Trophoblast cell (in vitro differentiated cells and primary cell): Measurements from ENCODE around the gene PIK3AP1.

ENCODE experiments used
- DNase-seq, 2 donors: peaks; one replicate each; pipeline ENCODE4 v3.0.0-alpha.2; 2016
- H2AFZ ChIP-seq: 2 replicates; pipeline ENCODE4 v1.6.1; 2013; ENCODE audit warnings: low read length, moderate library complexity, mild to moderate bottlenecking; ENCODE audit not compliant: insufficient read depth, poor library complexity
- H2AK5ac ChIP-seq: 2 replicates; pipeline ENCODE4 v1.6.1; 2013; ENCODE audit warnings: mild to moderate bottlenecking, low read length
- H2BK120ac ChIP-seq: 2 replicates; pipeline ENCODE4 v1.6.1; 2013; ENCODE audit warnings: low read length, mild to moderate bottlenecking, moderate library complexity; ENCODE audit not compliant: insufficient read depth, poor library complexity
- H2BK12ac ChIP-seq: 2 replicates; pipeline ENCODE4 v1.6.1; 2013; ENCODE audit warnings: mild to moderate bottlenecking, low read length, moderate library complexity
- H2BK5ac ChIP-seq: 2 replicates; pipeline ENCODE4 v1.6.1; 2013; ENCODE audit warnings: low read length, low read depth, moderate library complexity, mild to moderate bottlenecking; ENCODE audit not compliant: poor library complexity
- H3K14ac ChIP-seq: 2 replicates; pipeline ENCODE4 v1.6.1; 2013; ENCODE audit warnings: mild to moderate bottlenecking, low read length
- H3K18ac ChIP-seq: 2 replicates; pipeline ENCODE4 v1.6.1; 2013; ENCODE audit warnings: mild to moderate bottlenecking, low read length
- H3K23ac ChIP-seq: 2 replicates; pipeline ENCODE4 v1.6.1; 2013; ENCODE audit warnings: low read length
- H3K27ac ChIP-seq: 2 replicates; pipeline ENCODE4 v1.5.1; 2013; ENCODE audit warnings: low read depth, mild to moderate bottlenecking, inconsistent platforms, low read length, moderate library complexity
- H3K27me3 ChIP-seq: 2 replicates; pipeline ENCODE4 v1.6.1; 2013; ENCODE audit warnings: inconsistent platforms, mild to moderate bottlenecking, low read length, moderate library complexity; ENCODE audit not compliant: insufficient read depth
- H3K36me3 ChIP-seq, 2 experiments: 1 replicate in 1 of 2; 2 replicates in 1 of 2; pipeline ENCODE4 v1.6.1; 2013; ENCODE audit warnings: low read length in 2 of 2, mild to moderate bottlenecking in 2 of 2, moderate library complexity in 1 of 2; ENCODE audit not compliant: insufficient read depth in 2 of 2, control insufficient read depth in 1 of 2
- H3K4ac ChIP-seq: 2 replicates; pipeline ENCODE4 v1.6.1; 2013; ENCODE audit warnings: low read depth, mild to moderate bottlenecking, low read length, moderate library complexity
- H3K4me1 ChIP-seq, 2 experiments: 1 replicate in 1 of 2; 2 replicates in 1 of 2; pipeline ENCODE4 v1.6.1; 2013; ENCODE audit warnings: low read length in 2 of 2, mild to moderate bottlenecking in 2 of 2, moderate library complexity in 1 of 2; ENCODE audit not compliant: insufficient read depth in 2 of 2, control insufficient read depth in 1 of 2
- H3K4me2 ChIP-seq: 2 replicates; pipeline ENCODE4 v1.6.1; 2013; ENCODE audit warnings: inconsistent platforms, mild to moderate bottlenecking, low read length, moderate library complexity
- H3K4me3 ChIP-seq: 2 replicates; pipeline ENCODE4 v1.5.1; 2013; ENCODE audit warnings: mild to moderate bottlenecking, low read depth, low read length, inconsistent platforms
- H3K79me1 ChIP-seq: one replicate; pipeline ENCODE4 v1.6.1; 2013; ENCODE audit warnings: low read length
- H3K79me2 ChIP-seq: 2 replicates; pipeline ENCODE4 v1.6.1; 2013; ENCODE audit warnings: low read length, mild to moderate bottlenecking; ENCODE audit not compliant: control insufficient read depth, insufficient read depth, poor library complexity
- H3K9ac ChIP-seq: 2 replicates; pipeline ENCODE4 v1.6.1; 2013; ENCODE audit warnings: mild to moderate bottlenecking, low read length
- H3K9me3 ChIP-seq: 2 replicates; pipeline ENCODE4 v1.6.1; 2013; ENCODE audit warnings: low read depth, mild to moderate bottlenecking, control low read depth, inconsistent platforms, low read length; ENCODE audit not compliant: insufficient read depth
- H4K12ac ChIP-seq: 2 replicates; pipeline ENCODE4 v1.6.1; 2013; ENCODE audit warnings: low read depth, mild to moderate bottlenecking, low read length, moderate library complexity
- H4K8ac ChIP-seq: 2 replicates; pipeline ENCODE4 v1.6.1; 2013; ENCODE audit warnings: low read depth, mild to moderate bottlenecking, low read length, moderate library complexity
- H4K91ac ChIP-seq: one replicate; pipeline ENCODE4 v1.6.1; 2013; ENCODE audit warnings: low read depth, mild to moderate bottlenecking, low read length, moderate library complexity
- WGBS: extraction: QIAGEN DNeasy Blood & Tissue Kit; methylation state at CpG from one replicate; pipeline ENCODE4 v1.1.7; 2013; ENCODE audit warnings: missing lambda C conversion rate; ENCODE audit not compliant: insufficient read length, insufficient coverage; ENCODE audit errors: extremely low coverage; 5-methylcytosine and 5-hydroxymethylcytosine counted together

PIK3AP1 gene

GRCh38 chr10:96609510-96609909 is 110.8 kb downstream of the PIK3AP1 start:
- Histone ChIP-seq H3K4me3 (no peak overlapping the region), H2AK5ac (no peak overlapping the region), H3K14ac (no peak overlapping the region), H3K27me3 (no peaks in the 10 kb centered on the region), H3K9ac (no peak overlapping the region), H2BK120ac (no peak overlapping the region), H2BK12ac (no peak overlapping the region), H3K27ac (no peak overlapping the region), H3K4me1 (peaks cover 4 to 9% of the 10 kb centered on the region in 2 experiments), H4K91ac (no peak overlapping the region), H3K9me3 (no peaks in the 10 kb centered on the region), H3K36me3 (no peaks in the 10 kb centered on the region), H3K4me2 (no peak overlapping the region), H2AFZ (no peak overlapping the region), H4K8ac (no peak overlapping the region), H3K79me1 (peaks cover 2% of the 10 kb centered on the region), H3K79me2 (no peaks in the 10 kb centered on the region), H3K23ac (no peak overlapping the region), H3K4ac (no peak overlapping the region), H3K18ac (no peak overlapping the region), H4K12ac (no peak overlapping the region), H2BK5ac (no peak overlapping the region)
- DNase-seq: no peak
- WGBS: no CpG with 5 or more reads among the region's 7 CpGs

- H3K9ac ChIP-seq: no peak overlapping the region
- H3K36me3 ChIP-seq: no peaks in the 10 kb centered on the region
- no peak overlapping the region for H2BK5ac ChIP-seq
- WGBS: no CpG with 5 or more reads among the region's 5 CpGs
- no peak for DNase-seq
- H4K12ac ChIP-seq: no peak overlapping the region
- H3K4me3 ChIP-seq: no peak overlapping the region
- H2AK5ac ChIP-seq: no peak overlapping the region
- peaks cover under 1% of the 10 kb centered on the region for H3K79me1 ChIP-seq
- H3K27me3 ChIP-seq: no peaks in the 10 kb centered on the region
- no peak overlapping the region for H2BK120ac ChIP-seq
- no peak overlapping the region for H4K8ac ChIP-seq
- no peaks in the 10 kb centered on the region for H3K79me2 ChIP-seq
- no peak overlapping the region for H3K14ac ChIP-seq
- no peak overlapping the region for H4K91ac ChIP-seq
- no peak overlapping the region for H3K4ac ChIP-seq
- no peak overlapping the region for H3K27ac ChIP-seq
- no peak overlapping the region for H3K18ac ChIP-seq
- H3K4me1 ChIP-seq: peaks cover 4 to 7% of the 10 kb centered on the region in 2 experiments
- H3K4me2 ChIP-seq: no peak overlapping the region
- H2BK12ac ChIP-seq: no peak overlapping the region
- no peak overlapping the region for H2AFZ ChIP-seq
- no peak overlapping the region for H3K23ac ChIP-seq
- H3K9me3 ChIP-seq: no peaks in the 10 kb centered on the region
Observed at GRCh38 chr10:96608805-96609204, 111.5 kb downstream of the PIK3AP1 start.

GRCh38 chr10:96608262-96608661 is 112.1 kb downstream of the PIK3AP1 start:
- H3K4ac ChIP-seq: no peak overlapping the region
- no peak overlapping the region for H4K12ac ChIP-seq
- no peak overlapping the region for H3K23ac ChIP-seq
- no peaks in the 10 kb centered on the region for H3K79me2 ChIP-seq
- no peak overlapping the region for H3K27ac ChIP-seq
- no peak overlapping the region for H2AFZ ChIP-seq
- no peak overlapping the region for H2BK120ac ChIP-seq
- no peaks in the 10 kb centered on the region for H3K79me1 ChIP-seq
- H3K14ac ChIP-seq: no peak overlapping the region
- H4K8ac ChIP-seq: no peak overlapping the region
- no peak for DNase-seq
- no peak overlapping the region for H2AK5ac ChIP-seq
- no peak overlapping the region for H3K4me2 ChIP-seq
- no CpG with 5 or more reads among the region's 3 CpGs for whole genome bisulfite sequencing
- H3K18ac ChIP-seq: no peak overlapping the region
- H3K9ac ChIP-seq: no peak overlapping the region
- H4K91ac ChIP-seq: no peak overlapping the region
- no peak overlapping the region for H3K4me3 ChIP-seq
- no peaks in the 10 kb centered on the region for H3K27me3 ChIP-seq
- no peaks in the 10 kb centered on the region for H3K9me3 ChIP-seq
- peaks cover 4 to 6% of the 10 kb centered on the region in 2 experiments for H3K4me1 ChIP-seq
- H2BK5ac ChIP-seq: no peak overlapping the region
- no peak overlapping the region for H2BK12ac ChIP-seq
- H3K36me3 ChIP-seq: no peaks in the 10 kb centered on the region

GRCh38 chr10:96606946-96607345 is 113.4 kb downstream of the PIK3AP1 start:
- H2BK120ac ChIP-seq: no peak overlapping the region
- no peak overlapping the region for H3K9ac ChIP-seq
- H3K4me3 ChIP-seq: no peak overlapping the region
- H4K91ac ChIP-seq: no peak overlapping the region
- DNase-seq: no peak
- H3K14ac ChIP-seq: no peak overlapping the region
- H3K23ac ChIP-seq: no peak overlapping the region
- H3K79me2 ChIP-seq: no peaks in the 10 kb centered on the region
- no peak overlapping the region for H3K27ac ChIP-seq
- WGBS: no CpG with 5 or more reads among the region's 1 CpG
- no peak overlapping the region for H3K4ac ChIP-seq
- H2AK5ac ChIP-seq: no peak overlapping the region
- H3K36me3 ChIP-seq: no peaks in the 10 kb centered on the region
- no peaks in the 10 kb centered on the region for H3K79me1 ChIP-seq
- H4K12ac ChIP-seq: no peak overlapping the region
- H2BK12ac ChIP-seq: no peak overlapping the region
- H2AFZ ChIP-seq: no peak overlapping the region
- H2BK5ac ChIP-seq: no peak overlapping the region
- H3K18ac ChIP-seq: no peak overlapping the region
- peaks cover 4 to 6% of the 10 kb centered on the region in 2 experiments for H3K4me1 ChIP-seq
- H3K9me3 ChIP-seq: no peaks in the 10 kb centered on the region
- H4K8ac ChIP-seq: no peak overlapping the region
- no peaks in the 10 kb centered on the region for H3K27me3 ChIP-seq
- no peak overlapping the region for H3K4me2 ChIP-seq
